PC-9 (cell line): ENCODE results near the gene RGS9. TPM values are rescaled to one million over a fixed set of nuclear protein-coding genes. Genes with fewer than 3 reads are reported as not detected.

Experiments
- BruUV-seq: library from RNA; stranded (reverse); fragments of 400-500 nt; replicated peaks from 2 replicates; lab custom pipeline; 2021; lab: Mats Ljungman, UMichigan
- CTCF ChIA-PET: fragments of 300-600 bp; sonication (Branson Sonifier 250); formaldehyde crosslinking; loops from one replicate; lab custom pipeline; 2022; ENCODE audit warnings: antibody characterized with exemption; lab: Charles Lee
- POLR2A ChIA-PET: fragments of 300-600 bp; sonication (Branson Sonifier 250); formaldehyde crosslinking; loops from one replicate; lab custom pipeline; 2022; ENCODE audit warnings: antibody characterized with exemption; ENCODE audit not compliant: unreplicated experiment; lab: Charles Lee
- DNase-seq, 2 experiments: peaks; one replicate each; pipeline versions ENCODE4 v3.0.0 to v3.0.0-alpha.2; 2015 to 2022; ENCODE audit warnings: mixed read lengths in 1 of 2
- H2AFZ ChIP-seq: fragments of 200-600 bp; sonication (generic); 2 replicates; pipeline ENCODE4 v1.8.1; 2017; ENCODE audit warnings: antibody characterized with exemption
- H3F3A ChIP-seq: fragments of 200-600 bp; sonication (generic); 2 replicates; pipeline ENCODE4 v1.8.1; 2017; ENCODE audit warnings: antibody characterized with exemption, mild to moderate bottlenecking, low read depth; ENCODE audit not compliant: insufficient read depth
- H3K27ac ChIP-seq: fragments of 200-600 bp; sonication (generic); 2 replicates; pipeline ENCODE4 v1.6.1; 2016; ENCODE audit warnings: mixed run types
- H3K27me3 ChIP-seq: fragments of 200-600 bp; sonication (generic); 2 replicates; pipeline ENCODE4 v1.6.1; 2016; ENCODE audit warnings: low read depth, mixed run types; ENCODE audit not compliant: insufficient read depth
- H3K36me3 ChIP-seq: fragments of 200-600 bp; sonication (generic); 2 replicates; pipeline ENCODE4 v1.6.1; 2016; ENCODE audit warnings: low read depth, mixed run types
- H3K4me1 ChIP-seq: fragments of 200-600 bp; sonication (generic); replicated peaks from 2 replicates; pipeline ENCODE4 v1.6.1; 2016; ENCODE audit warnings: mixed run types; ENCODE audit not compliant: insufficient read depth
- H3K4me2 ChIP-seq: fragments of 200-600 bp; sonication (generic); 2 replicates; pipeline ENCODE4 v1.6.1; 2017; ENCODE audit warnings: mixed run types
- H3K4me3 ChIP-seq: fragments of 200-600 bp; sonication (generic); 2 replicates; pipeline ENCODE4 v1.6.1; 2016; ENCODE audit warnings: mixed run types
- H3K79me2 ChIP-seq: fragments of 200-600 bp; sonication (generic); 2 replicates; pipeline ENCODE4 v1.6.1; 2017; ENCODE audit warnings: low read depth, mixed run types
- H3K9me2 ChIP-seq: fragments of 200-600 bp; sonication (generic); 2 replicates; pipeline ENCODE4 v1.8.1; 2017; ENCODE audit warnings: mild to moderate bottlenecking; ENCODE audit not compliant: insufficient read depth
- H3K9me3 ChIP-seq: fragments of 200-600 bp; sonication (generic); 2 replicates; pipeline ENCODE4 v1.8.1; 2016; ENCODE audit warnings: low read depth; ENCODE audit not compliant: insufficient read depth
- H4K20me1 ChIP-seq: fragments of 200-600 bp; sonication (generic); 2 replicates; pipeline ENCODE4 v1.8.1; 2017; ENCODE audit not compliant: insufficient read depth
- EZH2 ChIP-seq: fragments of 200-600 bp; sonication (generic); IDR thresholded peaks from 2 replicates; pipeline ENCODE4 v1.8.0; 2017; ENCODE audit warnings: antibody characterized with exemption, low read depth
- intact Hi-C: fragments of 100-400 bp; cut with micrococcal nuclease; formaldehyde crosslinking; loops from one replicate; pipeline ENCODE4 v1.10.0; 2022; ENCODE audit not compliant: unreplicated experiment
- total RNA-seq: library from RNA; stranded (reverse); gene quantifications from 2 replicates; pipeline ENCODE4 v1.2.3, GENCODE V29; 2021
- TF ChIP-seq, protein P1 (sequence below): fragments of 200-600 bp; sonication (generic); conservative IDR thresholded peaks from 2 replicates; pipeline ENCODE4 v1.6.1; 2017; ENCODE audit warnings: mixed run types, antibody characterized with exemption, mild to moderate bottlenecking, moderate library complexity

The RGS9 gene
- total RNA-seq, 1 experiment from 2014 or later: 6.1 TPM

- Histone ChIP-seq H3K79me2 (no peaks in the 10 kb centered on the region), H3K36me3 (no peaks in the 10 kb centered on the region), H3F3A (no peaks in the 10 kb centered on the region), H3K4me3 (no peak overlapping the region), H3K4me2 (0 out of 2 replicates have a peak overlapping the region, but pooled peaks have one; percentile 1), H3K9me2 (no peaks in the 10 kb centered on the region), H3K4me1 (no peaks in the 10 kb centered on the region), H3K9me3 (no peaks in the 10 kb centered on the region), H2AFZ (no peak overlapping the region), H3K27ac (no peak overlapping the region), H3K27me3 (no peaks in the 10 kb centered on the region; the same call in 1 of the 2 replicates), H4K20me1 (no peaks in the 10 kb centered on the region)
- intact Hi-C loops: no loop called here
- no TSS peak for BruUV-seq
- DNase-seq: peak; percentile 30 to 51
- TF ChIP-seq, protein P1, sequence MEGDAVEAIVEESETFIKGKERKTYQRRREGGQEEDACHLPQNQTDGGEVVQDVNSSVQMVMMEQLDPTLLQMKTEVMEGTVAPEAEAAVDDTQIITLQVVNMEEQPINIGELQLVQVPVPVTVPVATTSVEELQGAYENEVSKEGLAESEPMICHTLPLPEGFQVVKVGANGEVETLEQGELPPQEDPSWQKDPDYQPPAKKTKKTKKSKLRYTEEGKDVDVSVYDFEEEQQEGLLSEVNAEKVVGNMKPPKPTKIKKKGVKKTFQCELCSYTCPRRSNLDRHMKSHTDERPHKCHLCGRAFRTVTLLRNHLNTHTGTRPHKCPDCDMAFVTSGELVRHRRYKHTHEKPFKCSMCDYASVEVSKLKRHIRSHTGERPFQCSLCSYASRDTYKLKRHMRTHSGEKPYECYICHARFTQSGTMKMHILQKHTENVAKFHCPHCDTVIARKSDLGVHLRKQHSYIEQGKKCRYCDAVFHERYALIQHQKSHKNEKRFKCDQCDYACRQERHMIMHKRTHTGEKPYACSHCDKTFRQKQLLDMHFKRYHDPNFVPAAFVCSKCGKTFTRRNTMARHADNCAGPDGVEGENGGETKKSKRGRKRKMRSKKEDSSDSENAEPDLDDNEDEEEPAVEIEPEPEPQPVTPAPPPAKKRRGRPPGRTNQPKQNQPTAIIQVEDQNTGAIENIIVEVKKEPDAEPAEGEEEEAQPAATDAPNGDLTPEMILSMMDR: no peak
- TF ChIP-seq EZH2: no peak
- CTCF ChIA-PET: no interaction called here
- POLR2A ChIA-PET: no interaction called here
These were observed 106.9 kb downstream of the RGS9 start for GRCh38 chr17:65243838-65244625.

- DNase-seq: no peak
- Histone ChIP-seq H3K4me2 (no peak overlapping the region), H3K27ac (no peak overlapping the region), H3K27me3 (peaks cover 10% of the 10 kb centered on the region), H3K4me1 (no peaks in the 10 kb centered on the region), H3K4me3 (no peak overlapping the region), H3K79me2 (no peaks in the 10 kb centered on the region), H4K20me1 (no peaks in the 10 kb centered on the region), H3K9me3 (no peaks in the 10 kb centered on the region), H3F3A (no peaks in the 10 kb centered on the region), H2AFZ (no peak overlapping the region), H3K9me2 (no peaks in the 10 kb centered on the region), H3K36me3 (no peaks in the 10 kb centered on the region)
- no TSS peak for BruUV-seq
- ChIA-PET POLR2A (no interaction called here), CTCF (no interaction called here)
- TF ChIP-seq, protein P1: no peak
- TF ChIP-seq EZH2: no peak
- intact Hi-C loops: no loop called here
These were observed 109.1 kb downstream of the RGS9 start for GRCh38 chr17:65246252-65246651.

GRCh38 chr17:65249774-65250173 lies 112.6 kb downstream of the RGS9 start:
- no peak for DNase-seq
- Histone ChIP-seq H3K79me2 (no peaks in the 10 kb centered on the region), H2AFZ (no peak overlapping the region), H3K27ac (no peak overlapping the region), H3K4me3 (no peak overlapping the region), H3K4me1 (no peaks in the 10 kb centered on the region), H3K9me3 (no peaks in the 10 kb centered on the region), H3K9me2 (no peaks in the 10 kb centered on the region), H4K20me1 (no peaks in the 10 kb centered on the region), H3K27me3 (peaks cover 40% of the 10 kb centered on the region), H3K36me3 (no peaks in the 10 kb centered on the region), H3K4me2 (no peak overlapping the region), H3F3A (no peaks in the 10 kb centered on the region)
- ChIA-PET CTCF (no interaction called here), POLR2A (no interaction called here)
- no TSS peak for BruUV-seq
- intact Hi-C loops: no loop called here
- TF ChIP-seq, protein P1: no peak
- no peak for TF ChIP-seq EZH2
